Measurements from ENCODE around the gene CRYBA4.

- no peak for TF ChIP-seq CTCF (IDR thresholded peaks at IDR 0.05; ENCODE audit: borderline replicate concordance, extremely low read depth, low read length, poor library complexity, severe bottlenecking)
- no peak for TF ChIP-seq EZH2 (IDR thresholded peaks at IDR 0.05; ENCODE audit: borderline replicate concordance, low read depth, low read length, severe bottlenecking)
These were observed 24.7 kb upstream of the CRYBA4 start for GRCh38 chr22:26597026-26597425.

All from DND-41 (cell line).